ENCODE results near the gene ZNFX1. TPM values are rescaled to one million over a fixed set of nuclear protein-coding genes. Genes with fewer than 3 reads are reported as not detected.

ZNFX1 gene
- total and polyA plus RNA-seq, 5 donors from 2014 or later, result 35.4 to 64.6 (median 54.1) TPM

- H3K27ac Mint-ChIP-seq, result no peak overlapping the region
- H3K4me1 ChIP-seq (ENCODE audit: control insufficient read depth, insufficient read depth, low read length, poor library complexity, severe bottlenecking), result no peaks in the 10 kb centered on the region
- H3K9me3 Mint-ChIP-seq, result peaks cover 0 to 1% (median 0%) of the 10 kb centered on the region in 7 donors
- H3K27me3 ChIP-seq (ENCODE audit: control insufficient read depth, insufficient read depth, low read length), result no peaks in the 10 kb centered on the region
- no peak overlapping the region for H3K4me3 Mint-ChIP-seq
- ATAC-seq (ENCODE audit: low read depth in 2 of 2) (no peak), DNase-seq (no peak)
- peaks cover 92% of the 10 kb centered on the region for H3K36me3 ChIP-seq (ENCODE audit: control insufficient read depth, insufficient read depth, low read length)
- H3K4me3 ChIP-seq (ENCODE audit: low read depth, low read length), result no peak overlapping the region
- H3K4me1 Mint-ChIP-seq, result peaks cover 0 to 13% (median 8%) of the 10 kb centered on the region in 4 donors
- no peaks in the 10 kb centered on the region for H3K9me3 ChIP-seq (ENCODE audit: control insufficient read depth in 2 of 2, low read length in 2 of 2)
- H3K27ac ChIP-seq (ENCODE audit: insufficient read depth, low read length, poor library complexity, severe bottlenecking), result no peak overlapping the region
- peaks cover 55% of the 10 kb centered on the region for H3K36me3 Mint-ChIP-seq
- H3K27me3 Mint-ChIP-seq, result no peaks in the 10 kb centered on the region
These were observed 21.6 kb downstream of the ZNFX1 start for GRCh38 chr20:49256261-49256660.

- no peaks in the 10 kb centered on the region for H3K27me3 Mint-ChIP-seq
- ATAC-seq (ENCODE audit: low read depth in 2 of 2) (no peak), DNase-seq (no peak)
- no peak overlapping the region for H3K4me3 Mint-ChIP-seq
- no peaks in the 10 kb centered on the region for H3K9me3 Mint-ChIP-seq
- H3K4me1 ChIP-seq (ENCODE audit: control insufficient read depth, insufficient read depth, low read length, poor library complexity, severe bottlenecking), result no peaks in the 10 kb centered on the region
- no peak overlapping the region for H3K27ac ChIP-seq (ENCODE audit: insufficient read depth, low read length, poor library complexity, severe bottlenecking)
- H3K36me3 ChIP-seq (ENCODE audit: control insufficient read depth, insufficient read depth, low read length), result peaks cover 95% of the 10 kb centered on the region
- H3K27me3 ChIP-seq (ENCODE audit: control insufficient read depth, insufficient read depth, low read length), result no peaks in the 10 kb centered on the region
- H3K36me3 Mint-ChIP-seq, result peaks cover 59% of the 10 kb centered on the region
- H3K4me1 Mint-ChIP-seq, result peaks cover 0 to 7% (median 0%) of the 10 kb centered on the region in 4 donors
- no peaks in the 10 kb centered on the region for H3K9me3 ChIP-seq (ENCODE audit: control insufficient read depth in 2 of 2, low read length in 2 of 2)
- peak overlapping the region in 2 of 3 donors; percentile 32 to 79 for H3K27ac Mint-ChIP-seq
- H3K4me3 ChIP-seq (ENCODE audit: low read depth, low read length), result no peak overlapping the region
These were observed 25.1 kb downstream of the ZNFX1 start for GRCh38 chr20:49252556-49253350.

GRCh38 chr20:49248879-49249665 lies 28.8 kb downstream of the ZNFX1 start:
- Mint-ChIP-seq H3K36me3 (peaks cover 41% of the 10 kb centered on the region), H3K4me1 (peaks cover under 1 to 13% (median 2%) of the 10 kb centered on the region in 4 donors), H3K4me3 (no peak overlapping the region), H3K27ac (no peak overlapping the region), H3K9me3 (no peaks in the 10 kb centered on the region), H3K27me3 (no peaks in the 10 kb centered on the region)
- Histone ChIP-seq H3K27me3 (ENCODE audit: control insufficient read depth, insufficient read depth, low read length) (no peaks in the 10 kb centered on the region), H3K4me1 (ENCODE audit: control insufficient read depth, insufficient read depth, low read length, poor library complexity, severe bottlenecking) (no peaks in the 10 kb centered on the region), H3K27ac (ENCODE audit: insufficient read depth, low read length, poor library complexity, severe bottlenecking) (no peak overlapping the region), H3K9me3 (ENCODE audit: control insufficient read depth in 2 of 2, low read length in 2 of 2) (no peaks in the 10 kb centered on the region), H3K4me3 (ENCODE audit: low read depth, low read length) (no peak overlapping the region), H3K36me3 (ENCODE audit: control insufficient read depth, insufficient read depth, low read length) (peaks cover 88% of the 10 kb centered on the region)
- DNase-seq (no peak), ATAC-seq (ENCODE audit: low read depth in 2 of 2) (no peak)

GRCh38 chr20:49248301-49248700 lies 29.6 kb downstream of the ZNFX1 start:
- peaks cover 88% of the 10 kb centered on the region for H3K36me3 ChIP-seq (ENCODE audit: control insufficient read depth, insufficient read depth, low read length)
- Mint-ChIP-seq H3K36me3 (peaks cover 43% of the 10 kb centered on the region), H3K27ac (no peak overlapping the region), H3K4me3 (no peak overlapping the region), H3K27me3 (no peaks in the 10 kb centered on the region), H3K4me1 (peaks cover 4 to 15% (median 4%) of the 10 kb centered on the region in 4 donors), H3K9me3 (no peaks in the 10 kb centered on the region)
- H3K4me1 ChIP-seq (ENCODE audit: control insufficient read depth, insufficient read depth, low read length, poor library complexity, severe bottlenecking), result no peaks in the 10 kb centered on the region
- no peak overlapping the region for H3K27ac ChIP-seq (ENCODE audit: insufficient read depth, low read length, poor library complexity, severe bottlenecking)
- H3K4me3 ChIP-seq (ENCODE audit: low read depth, low read length), result no peak overlapping the region
- ATAC-seq (ENCODE audit: low read depth in 2 of 2), result no peak
- DNase-seq, result no peak
- no peaks in the 10 kb centered on the region for H3K9me3 ChIP-seq (ENCODE audit: control insufficient read depth in 2 of 2, low read length in 2 of 2)
- H3K27me3 ChIP-seq (ENCODE audit: control insufficient read depth, insufficient read depth, low read length), result no peaks in the 10 kb centered on the region

- DNase-seq (no peak), ATAC-seq (ENCODE audit: low read depth in 2 of 2) (no peak)
- Mint-ChIP-seq H3K36me3 (peaks cover 39% of the 10 kb centered on the region), H3K4me1 (peaks cover 4 to 15% (median 4%) of the 10 kb centered on the region in 4 donors), H3K27me3 (no peaks in the 10 kb centered on the region), H3K4me3 (no peak overlapping the region), H3K9me3 (no peaks in the 10 kb centered on the region), H3K27ac (peak overlapping the region in 1 of 3 donors; percentile 27)
- Histone ChIP-seq H3K9me3 (ENCODE audit: control insufficient read depth in 2 of 2, low read length in 2 of 2) (no peaks in the 10 kb centered on the region), H3K27me3 (ENCODE audit: control insufficient read depth, insufficient read depth, low read length) (no peaks in the 10 kb centered on the region), H3K4me3 (ENCODE audit: low read depth, low read length) (no peak overlapping the region), H3K4me1 (ENCODE audit: control insufficient read depth, insufficient read depth, low read length, poor library complexity, severe bottlenecking) (no peaks in the 10 kb centered on the region), H3K36me3 (ENCODE audit: control insufficient read depth, insufficient read depth, low read length) (peaks cover 88% of the 10 kb centered on the region), H3K27ac (ENCODE audit: insufficient read depth, low read length, poor library complexity, severe bottlenecking) (no peak overlapping the region)
These were observed 30.1 kb downstream of the ZNFX1 start for GRCh38 chr20:49247792-49248191.

- no peaks in the 10 kb centered on the region for H3K27me3 Mint-ChIP-seq
- Histone ChIP-seq H3K27me3 (ENCODE audit: control insufficient read depth, insufficient read depth, low read length) (no peaks in the 10 kb centered on the region), H3K36me3 (ENCODE audit: control insufficient read depth, insufficient read depth, low read length) (peaks cover 87% of the 10 kb centered on the region), H3K27ac (ENCODE audit: insufficient read depth, low read length, poor library complexity, severe bottlenecking) (no peak overlapping the region), H3K9me3 (ENCODE audit: control insufficient read depth in 2 of 2, low read length in 2 of 2) (no peaks in the 10 kb centered on the region), H3K4me1 (ENCODE audit: control insufficient read depth, insufficient read depth, low read length, poor library complexity, severe bottlenecking) (no peaks in the 10 kb centered on the region), H3K4me3 (ENCODE audit: low read depth, low read length) (no peak overlapping the region)
- no peak for ATAC-seq (ENCODE audit: low read depth in 2 of 2)
- peak overlapping the region in 1 of 3 donors; percentile 27 for H3K27ac Mint-ChIP-seq
- DNase-seq, result no peak
- H3K36me3 Mint-ChIP-seq, result peaks cover 38% of the 10 kb centered on the region
- no peaks in the 10 kb centered on the region for H3K9me3 Mint-ChIP-seq
- peaks cover 4 to 15% (median 4%) of the 10 kb centered on the region in 4 donors for H3K4me1 Mint-ChIP-seq
- no peak overlapping the region for H3K4me3 Mint-ChIP-seq
These were observed 30.6 kb downstream of the ZNFX1 start for GRCh38 chr20:49247169-49247723.

- Histone ChIP-seq H3K9me3 (ENCODE audit: control insufficient read depth in 2 of 2, low read length in 2 of 2) (no peaks in the 10 kb centered on the region), H3K27ac (ENCODE audit: insufficient read depth, low read length, poor library complexity, severe bottlenecking) (no peak overlapping the region), H3K4me1 (ENCODE audit: control insufficient read depth, insufficient read depth, low read length, poor library complexity, severe bottlenecking) (no peaks in the 10 kb centered on the region), H3K27me3 (ENCODE audit: control insufficient read depth, insufficient read depth, low read length) (no peaks in the 10 kb centered on the region), H3K4me3 (ENCODE audit: low read depth, low read length) (no peak overlapping the region), H3K36me3 (ENCODE audit: control insufficient read depth, insufficient read depth, low read length) (peaks cover 88% of the 10 kb centered on the region)
- peaks cover 4 to 15% (median 4%) of the 10 kb centered on the region in 4 donors for H3K4me1 Mint-ChIP-seq
- H3K9me3 Mint-ChIP-seq, result no peaks in the 10 kb centered on the region
- H3K27me3 Mint-ChIP-seq, result no peaks in the 10 kb centered on the region
- H3K4me3 Mint-ChIP-seq, result no peak overlapping the region
- H3K27ac Mint-ChIP-seq, result peak overlapping the region in 2 of 3 donors; percentile 19 to 95
- H3K36me3 Mint-ChIP-seq, result peaks cover 38% of the 10 kb centered on the region
- DNase-seq (peak in 2 of 3 donors; percentile 26 to 54), ATAC-seq (ENCODE audit: low read depth in 2 of 2) (peak; percentile 41 to 51)
These were observed 31.7 kb downstream of the ZNFX1 start for GRCh38 chr20:49245921-49246740.
